ENCODE results near the gene TAF1A.

GRCh38 chr1:222570837-222571236 lies 18.9 kb downstream of the TAF1A start:
- TF ChIP-seq CBFB (IDR thresholded peaks at IDR 0.05; ENCODE audit: low read depth) (no peak), EP300 (IDR thresholded peaks at IDR 0.05; ENCODE audit: borderline replicate concordance in 1 of 2, control insufficient read depth in 1 of 2, low read depth in 2 of 2, low read length in 2 of 2) (no peak), POU2F2 (IDR thresholded peaks at IDR 0.05; ENCODE audit: borderline replicate concordance, low read depth, low read length) (no peak), POLR2A (IDR thresholded peaks at IDR 0.05; ENCODE audit: low read depth, low read length) (no peak)
- TF ChIP-seq, protein P1, sequence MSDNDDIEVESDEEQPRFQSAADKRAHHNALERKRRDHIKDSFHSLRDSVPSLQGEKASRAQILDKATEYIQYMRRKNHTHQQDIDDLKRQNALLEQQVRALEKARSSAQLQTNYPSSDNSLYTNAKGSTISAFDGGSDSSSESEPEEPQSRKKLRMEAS (IDR thresholded peaks at IDR 0.05; ENCODE audit: low read depth, low read length): no peak
- TF ChIP-seq, protein P2, sequence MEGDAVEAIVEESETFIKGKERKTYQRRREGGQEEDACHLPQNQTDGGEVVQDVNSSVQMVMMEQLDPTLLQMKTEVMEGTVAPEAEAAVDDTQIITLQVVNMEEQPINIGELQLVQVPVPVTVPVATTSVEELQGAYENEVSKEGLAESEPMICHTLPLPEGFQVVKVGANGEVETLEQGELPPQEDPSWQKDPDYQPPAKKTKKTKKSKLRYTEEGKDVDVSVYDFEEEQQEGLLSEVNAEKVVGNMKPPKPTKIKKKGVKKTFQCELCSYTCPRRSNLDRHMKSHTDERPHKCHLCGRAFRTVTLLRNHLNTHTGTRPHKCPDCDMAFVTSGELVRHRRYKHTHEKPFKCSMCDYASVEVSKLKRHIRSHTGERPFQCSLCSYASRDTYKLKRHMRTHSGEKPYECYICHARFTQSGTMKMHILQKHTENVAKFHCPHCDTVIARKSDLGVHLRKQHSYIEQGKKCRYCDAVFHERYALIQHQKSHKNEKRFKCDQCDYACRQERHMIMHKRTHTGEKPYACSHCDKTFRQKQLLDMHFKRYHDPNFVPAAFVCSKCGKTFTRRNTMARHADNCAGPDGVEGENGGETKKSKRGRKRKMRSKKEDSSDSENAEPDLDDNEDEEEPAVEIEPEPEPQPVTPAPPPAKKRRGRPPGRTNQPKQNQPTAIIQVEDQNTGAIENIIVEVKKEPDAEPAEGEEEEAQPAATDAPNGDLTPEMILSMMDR (IDR thresholded peaks at IDR 0.05 in 2 of 3, conservative IDR thresholded peaks at IDR 0.05 in 1 of 3; ENCODE audit: control insufficient read depth in 2 of 3, extremely low read depth in 1 of 3, insufficient read depth in 1 of 3, low read depth in 3 of 3, low read length in 3 of 3): no peak

Data from GM12878 (cell line).